Superior temporal gyrus (tissue), 1 donor: Measurements from ENCODE around the gene RPL15.

Experiments used
- DNase-seq: peaks from one replicate; pipeline ENCODE4 v3.0.0-alpha.2; 2016; ENCODE audit errors: extremely low spot score

The RPL15 gene

GRCh38 chr3:23961913-23962312, 45.0 kb downstream of the RPL15 start:
- no peak for DNase-seq

GRCh38 chr3:23964537-23965235, 47.8 kb downstream of the RPL15 start:
- no peak for DNase-seq

- DNase-seq, result no peak
Observed at GRCh38 chr3:23966328-23966727, 49.4 kb downstream of the RPL15 start.

- no peak for DNase-seq
Observed at GRCh38 chr3:23968463-23969184, 51.7 kb downstream of the RPL15 start.

GRCh38 chr3:23969393-23969792, 52.5 kb downstream of the RPL15 start:
- no peak for DNase-seq
